Measurements from ENCODE around the gene NLRC5.
"Not testable (repeated sequence)": the region's sequence is repeated elsewhere in the genome, so short reads cannot be mapped to it uniquely, and the experiment has no call there.

NLRC5 gene

GRCh38 chr16:57053206-57053605 lies 63.8 kb downstream of the NLRC5 start:
- no peak for DNase-seq

- no peak for DNase-seq
These were observed 65.0 kb downstream of the NLRC5 start for GRCh38 chr16:57054338-57054737.

- no peak for DNase-seq
These were observed 65.4 kb downstream of the NLRC5 start for GRCh38 chr16:57054771-57055170.

- no peak for DNase-seq
These were observed 66.3 kb downstream of the NLRC5 start for GRCh38 chr16:57055671-57056070.

- no peak for DNase-seq
These were observed 69.0 kb downstream of the NLRC5 start for GRCh38 chr16:57058291-57058861.

GRCh38 chr16:57060323-57061083 lies 71.1 kb downstream of the NLRC5 start:
- DNase-seq = no peak

- DNase-seq = no peak
These were observed 71.9 kb downstream of the NLRC5 start for GRCh38 chr16:57061084-57061905.

GRCh38 chr16:57062329-57062728 lies 73.0 kb downstream of the NLRC5 start:
- no peak for DNase-seq

- DNase-seq = not testable (repeated sequence)
These were observed 73.8 kb downstream of the NLRC5 start for GRCh38 chr16:57063189-57063588.

GRCh38 chr16:57064995-57065394 lies 75.6 kb downstream of the NLRC5 start:
- DNase-seq = no peak

- DNase-seq = no peak
These were observed 77.3 kb downstream of the NLRC5 start for GRCh38 chr16:57066625-57067024.

- no peak for DNase-seq
These were observed 78.0 kb downstream of the NLRC5 start for GRCh38 chr16:57067347-57067746.

- no peak for DNase-seq
These were observed 79.7 kb downstream of the NLRC5 start for GRCh38 chr16:57069053-57069452.

- no peak for DNase-seq
These were observed 80.4 kb downstream of the NLRC5 start for GRCh38 chr16:57069635-57070370.

- DNase-seq = no peak
These were observed 81.1 kb downstream of the NLRC5 start for GRCh38 chr16:57070424-57070823.

- not testable (repeated sequence) for DNase-seq
These were observed 81.8 kb downstream of the NLRC5 start for GRCh38 chr16:57071081-57071732.

- DNase-seq = no peak
These were observed 82.7 kb downstream of the NLRC5 start for GRCh38 chr16:57071831-57072582.

GRCh38 chr16:57072616-57073275 lies 83.4 kb downstream of the NLRC5 start:
- DNase-seq = no peak

GRCh38 chr16:57077714-57078113 lies 88.4 kb downstream of the NLRC5 start:
- DNase-seq = no peak

GRCh38 chr16:57081744-57082143 lies 92.4 kb downstream of the NLRC5 start:
- no peak for DNase-seq

- no peak for DNase-seq
These were observed 93.3 kb downstream of the NLRC5 start for GRCh38 chr16:57082664-57083063.

Measured in DMS153 (cell line).